SHP77 treated with DMSO at 0.1 percent for 48 hours (cell line): Measurements from ENCODE around the gene ACSF3.

Experiments used
- DNase-seq: peaks from one replicate; lab custom pipeline; 2025; lab: John Stamatoyannopoulos, UW

Gene ACSF3

DNA sequence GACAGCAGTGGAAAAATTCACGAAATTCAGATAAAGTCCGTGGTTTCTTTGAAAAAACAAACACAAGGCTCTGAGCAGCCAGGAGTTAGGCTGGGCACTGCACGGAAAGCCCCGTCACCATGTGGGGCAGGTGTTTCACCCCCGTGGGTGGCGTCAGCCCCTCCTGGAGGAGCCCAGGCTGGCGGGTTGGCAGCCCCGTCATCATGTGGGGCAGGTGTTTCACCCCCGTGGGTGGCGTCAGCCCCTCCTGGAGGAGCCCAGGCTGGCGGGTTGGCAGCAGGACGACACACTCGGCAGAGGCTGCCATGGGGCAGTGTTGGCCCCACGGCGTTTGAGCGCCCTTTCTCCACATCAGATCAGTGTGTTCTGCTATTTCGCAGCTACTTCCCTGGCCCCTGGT, 38.1 kb downstream of the ACSF3 start:
- no peak for DNase-seq

- no peak for DNase-seq
Measured at GRCh38 chr16:89132194-89133005, 38.7 kb downstream of the ACSF3 start.

GRCh38 chr16:89133457-89134127, 39.9 kb downstream of the ACSF3 start:
- DNase-seq: no peak

GRCh38 chr16:89134269-89134668, 40.6 kb downstream of the ACSF3 start:
- DNase-seq: no peak

DNA sequence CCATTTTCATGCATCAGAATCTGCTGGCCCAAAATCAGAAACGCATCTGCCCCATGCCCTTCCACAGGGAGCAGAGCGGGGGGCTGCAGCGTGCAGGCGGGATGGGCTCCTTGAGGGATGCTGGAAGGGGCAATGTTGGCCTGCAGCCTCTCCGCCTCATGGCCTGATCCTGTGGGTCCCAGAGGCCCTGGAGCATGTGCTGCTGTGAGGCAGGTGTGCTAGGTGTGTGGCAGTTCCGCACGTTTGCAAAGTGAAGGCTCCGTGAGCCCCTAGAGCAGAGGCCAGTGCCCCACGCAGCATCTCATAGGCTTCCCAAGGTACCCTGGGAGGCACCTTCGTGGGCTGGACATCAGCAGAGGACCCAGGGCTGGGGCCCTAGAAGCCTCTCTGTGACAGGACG, 41.5 kb downstream of the ACSF3 start:
- no peak for DNase-seq

- DNase-seq: no peak
Measured at GRCh38 chr16:89135971-89136765, 42.5 kb downstream of the ACSF3 start.

DNA sequence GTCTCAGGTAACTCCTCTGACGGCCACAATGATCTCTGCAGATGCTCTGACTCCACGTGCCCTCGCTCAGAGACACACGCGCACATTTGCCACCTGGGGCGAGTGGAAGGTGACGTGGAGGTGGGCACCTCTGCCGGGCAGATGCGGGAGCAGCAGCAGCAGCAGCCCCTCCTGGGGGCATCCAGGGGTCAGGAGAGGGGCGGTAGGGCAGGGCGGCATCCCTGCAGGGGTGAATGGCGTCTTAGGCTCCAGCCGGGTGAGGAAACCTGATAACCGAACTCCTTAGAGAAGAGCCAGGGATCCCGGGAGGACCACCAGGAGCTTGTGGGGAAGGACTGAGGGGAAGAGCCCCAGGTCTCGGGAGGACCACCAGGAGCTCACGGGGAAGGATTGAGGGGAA, 43.3 kb downstream of the ACSF3 start:
- DNase-seq: no peak

- no peak for DNase-seq
Measured at GRCh38 chr16:89137666-89138512, 44.2 kb downstream of the ACSF3 start.

- DNase-seq: no peak
Measured at GRCh38 chr16:89138513-89138795, 44.8 kb downstream of the ACSF3 start.

DNA sequence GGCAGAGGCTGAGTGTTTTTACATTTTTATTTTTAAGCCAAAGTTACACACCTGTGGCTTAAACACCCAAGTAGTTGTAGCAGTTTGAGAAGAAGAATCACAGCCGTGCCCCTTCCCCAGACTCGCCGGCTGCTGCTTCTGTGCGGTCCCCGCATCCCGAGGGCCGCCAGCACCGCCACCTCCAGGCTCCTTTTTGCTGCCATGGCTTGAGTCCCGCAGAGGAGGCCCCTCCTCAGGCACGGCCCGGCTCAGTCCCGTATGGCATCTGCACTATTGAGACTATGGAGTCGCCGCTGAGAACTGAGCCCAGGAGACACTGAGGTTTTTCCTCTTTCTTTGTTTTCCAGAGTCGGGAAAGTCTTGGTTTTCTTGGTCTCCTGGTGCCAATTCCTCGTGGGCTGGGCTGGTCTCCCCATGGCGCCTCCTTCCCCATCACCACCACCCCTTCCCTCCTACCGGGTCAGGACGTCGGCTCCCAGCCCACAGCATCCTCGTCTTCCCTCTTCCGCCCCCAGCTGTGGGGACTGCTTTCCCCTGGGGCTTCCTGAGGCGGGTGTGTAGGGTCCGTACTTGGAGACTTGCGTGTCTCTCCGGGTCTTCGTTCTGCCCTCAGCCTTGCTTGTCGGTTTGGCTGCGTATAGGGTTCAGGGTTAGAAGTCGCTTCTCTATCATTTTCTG, 45.3 kb downstream of the ACSF3 start:
- DNase-seq: no peak

DNA sequence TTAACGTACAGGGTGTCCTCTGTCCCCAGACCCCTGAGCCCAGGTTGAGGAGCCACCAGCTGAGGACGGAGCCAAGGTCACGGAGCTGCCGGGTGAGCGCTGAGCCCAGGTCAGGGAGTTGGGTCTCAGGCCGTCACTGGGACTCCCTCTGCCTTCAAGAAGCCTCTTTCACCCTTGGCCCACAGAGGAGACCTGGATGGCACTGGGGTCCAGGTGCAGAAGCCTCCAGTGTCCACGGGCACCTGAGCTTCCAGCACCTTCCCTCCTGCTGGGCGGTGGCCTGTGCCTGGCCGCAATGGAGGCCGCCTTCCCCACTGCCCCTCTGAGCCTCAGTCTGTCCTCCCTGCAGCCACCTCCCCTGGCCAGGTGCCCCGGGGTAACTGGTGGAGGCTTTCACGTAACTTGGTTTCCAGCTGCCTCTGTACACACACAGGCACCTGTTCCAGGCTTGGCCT, 46.3 kb downstream of the ACSF3 start:
- no peak for DNase-seq

DNA sequence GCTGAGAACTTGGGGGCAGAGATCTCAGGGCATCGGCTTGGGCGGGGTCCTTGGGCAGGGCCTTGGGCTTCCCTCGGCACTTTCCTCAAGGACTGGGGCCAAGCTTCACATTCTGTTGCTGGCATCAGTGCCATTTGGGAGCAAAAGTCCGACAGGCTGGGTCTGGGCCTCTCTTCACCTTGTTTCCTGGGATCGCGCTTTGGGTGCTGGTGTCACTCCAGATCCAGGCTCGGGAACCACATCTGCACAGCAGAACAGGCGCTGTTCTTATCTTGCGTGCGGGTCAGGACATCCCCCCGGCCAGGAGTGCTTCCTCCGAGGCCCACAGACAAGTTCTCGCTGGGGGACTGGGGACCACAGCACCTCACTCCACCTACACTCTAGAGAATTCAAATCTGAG, 46.7 kb downstream of the ACSF3 start:
- DNase-seq: no peak

DNA sequence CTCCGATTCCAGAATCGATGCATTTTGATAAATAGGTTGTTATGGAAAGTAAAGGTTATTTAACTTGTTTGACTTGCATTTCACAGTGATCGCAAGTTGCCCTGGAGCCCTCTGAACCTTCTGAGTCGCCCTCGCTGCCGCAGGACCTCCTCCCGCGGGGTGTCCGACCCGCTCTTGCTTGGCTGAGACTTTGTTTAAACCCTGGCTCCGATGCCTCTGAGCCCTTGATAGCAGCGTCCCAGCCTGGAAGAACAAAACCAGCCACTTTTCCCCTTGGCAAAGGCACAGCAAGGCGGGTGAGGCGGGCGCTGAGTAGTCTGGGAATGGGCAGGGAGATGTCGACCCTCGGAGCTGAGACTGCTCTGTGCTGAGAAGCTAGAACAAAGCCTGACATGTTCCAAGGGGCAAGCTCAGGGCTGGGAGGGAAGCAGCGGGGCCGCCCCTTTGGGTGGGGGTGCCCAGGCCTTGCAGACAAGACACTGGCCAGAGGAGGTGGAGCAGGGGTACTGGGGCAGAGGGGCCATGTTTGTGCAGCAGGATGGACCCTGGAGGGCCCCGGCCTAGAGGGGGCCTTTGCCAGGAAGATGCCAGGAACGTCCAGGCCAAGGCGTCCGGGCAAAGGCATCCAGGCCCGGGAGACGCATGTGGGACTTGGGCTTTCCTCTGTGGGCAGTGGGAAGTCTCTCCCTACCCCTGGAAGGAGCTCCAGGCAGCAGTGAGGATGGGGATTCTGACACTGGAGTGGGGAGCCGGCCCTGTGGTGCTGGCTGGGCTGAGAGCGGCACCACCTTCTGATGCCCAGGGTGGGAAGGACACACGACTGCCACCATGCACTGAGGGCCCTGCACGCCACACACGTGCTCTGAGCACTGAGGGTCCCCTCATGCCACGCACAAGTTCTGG, 47.6 kb downstream of the ACSF3 start:
- DNase-seq: no peak

- no peak for DNase-seq
Measured at GRCh38 chr16:89141884-89142267, 48.2 kb downstream of the ACSF3 start.

DNA sequence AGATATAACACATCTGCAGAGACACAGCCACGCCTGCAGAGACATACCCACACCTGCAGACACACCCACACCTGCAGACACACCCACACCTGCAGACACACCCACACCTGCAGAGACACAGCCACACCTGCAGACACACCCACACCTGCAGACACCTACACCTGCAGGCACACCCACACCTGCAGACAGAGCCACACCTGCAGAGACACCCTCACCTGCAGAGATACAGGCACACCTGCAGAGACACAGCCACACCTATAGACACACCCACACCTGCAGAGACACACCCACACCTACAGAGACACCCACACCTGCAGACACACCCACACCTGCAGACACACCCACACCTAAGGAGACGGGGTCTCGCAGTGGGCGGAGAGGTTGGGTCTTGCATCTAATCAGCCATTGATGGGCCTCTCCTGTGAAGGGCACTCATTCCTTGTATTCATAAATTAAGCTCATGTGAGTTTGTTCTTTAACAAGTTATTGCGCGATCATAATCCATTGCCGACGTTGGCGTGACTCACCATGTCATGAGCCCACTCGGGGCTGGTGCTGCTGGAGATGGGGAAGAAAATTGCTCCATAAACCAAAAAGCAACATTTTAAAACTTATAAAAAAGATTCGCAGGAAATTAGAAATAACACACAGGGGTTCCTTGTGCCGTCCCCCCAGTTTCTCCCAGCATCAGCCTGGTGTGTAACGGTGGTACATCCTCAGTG, 49.0 kb downstream of the ACSF3 start:
- no peak for DNase-seq

DNA sequence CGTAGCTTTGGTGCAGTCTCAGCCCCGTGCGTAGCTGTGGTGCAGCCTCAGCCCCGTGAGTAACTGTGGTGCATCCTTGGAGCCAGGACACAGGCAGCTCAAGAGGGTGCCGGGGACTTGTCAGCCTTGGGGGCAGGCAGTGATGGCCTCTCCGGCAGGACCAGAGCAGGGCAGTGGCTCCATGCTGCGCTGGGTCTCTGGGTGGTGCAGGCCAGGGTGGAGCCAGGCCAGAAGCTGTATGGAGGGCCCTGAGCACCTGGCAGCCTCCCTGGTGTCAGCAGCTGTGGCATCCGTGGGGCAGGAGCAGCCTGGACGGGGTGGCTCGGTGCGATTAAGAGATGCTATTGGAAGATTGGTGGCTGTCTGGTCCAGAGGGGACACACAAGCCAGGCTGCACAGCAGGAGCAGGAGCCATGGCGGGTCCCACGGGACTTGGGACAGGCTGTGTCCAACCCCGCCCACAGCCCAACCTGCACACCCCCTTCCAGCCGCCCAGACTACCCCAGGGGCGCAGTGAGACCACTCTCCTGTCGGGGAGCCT, 49.6 kb downstream of the ACSF3 start:
- DNase-seq: no peak

- no peak for DNase-seq
Measured at GRCh38 chr16:89143911-89144675, 50.4 kb downstream of the ACSF3 start.

GRCh38 chr16:89144681-89145080, 51.0 kb downstream of the ACSF3 start:
- DNase-seq: no peak
